HG03558 (cell line): ENCODE data around the gene ALDH1L1.

Experiments
- ATAC-seq: cut with Tn5 transposase; IDR thresholded peaks from one replicate; pipeline ENCODE4 v1.9.1; 2021; ENCODE audit warnings: moderate number of reproducible peaks; ENCODE audit not compliant: unreplicated experiment; ENCODE audit errors: extremely low read depth

ALDH1L1 gene

DNA sequence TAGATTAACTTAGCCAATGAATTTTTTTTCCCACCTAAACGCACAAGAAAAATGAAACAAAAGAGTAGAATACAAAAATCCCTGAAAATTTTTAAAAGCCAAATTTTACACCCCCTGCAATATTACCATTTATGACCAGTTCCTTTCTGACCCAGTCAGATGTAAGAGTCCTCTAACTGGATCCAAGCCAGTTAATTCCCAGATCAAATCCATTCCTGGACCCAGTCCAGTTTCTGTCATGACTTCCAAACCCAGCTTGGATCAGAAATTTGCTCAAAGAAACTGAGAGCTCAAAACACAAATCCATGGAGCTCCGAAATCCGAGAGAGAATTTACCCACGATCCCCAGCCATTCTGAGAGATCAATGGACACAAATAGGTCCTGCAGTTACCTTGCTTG is 17.0 kb upstream of the ALDH1L1 start:
- no peak for ATAC-seq

DNA sequence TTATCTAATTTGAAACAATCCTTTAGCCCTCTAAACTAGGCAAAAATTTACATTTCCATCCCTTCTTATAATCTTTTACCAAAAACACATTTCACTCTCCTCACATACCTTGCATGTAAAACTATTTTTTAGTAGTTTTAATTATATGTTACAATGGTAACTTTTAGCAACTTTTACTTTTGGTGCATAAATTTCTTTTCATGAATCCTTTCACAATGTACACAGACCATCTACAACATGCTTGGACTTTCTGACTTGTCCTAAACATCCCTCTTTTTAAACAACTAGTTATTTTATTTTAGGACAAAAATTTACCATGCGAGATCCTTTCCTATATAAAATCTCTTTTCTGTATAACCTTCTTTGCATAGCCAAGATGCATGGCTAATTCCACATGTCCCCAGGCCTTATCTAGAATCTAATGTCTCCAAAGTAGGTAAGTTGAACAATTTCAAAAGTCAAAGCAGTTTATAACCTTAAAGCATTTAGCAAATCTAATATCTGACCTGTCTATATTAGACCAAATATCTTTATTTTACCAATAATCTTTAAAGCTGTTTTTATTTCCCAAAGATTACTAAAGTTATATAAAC is 14.4 kb upstream of the ALDH1L1 start:
- no peak for ATAC-seq

DNA sequence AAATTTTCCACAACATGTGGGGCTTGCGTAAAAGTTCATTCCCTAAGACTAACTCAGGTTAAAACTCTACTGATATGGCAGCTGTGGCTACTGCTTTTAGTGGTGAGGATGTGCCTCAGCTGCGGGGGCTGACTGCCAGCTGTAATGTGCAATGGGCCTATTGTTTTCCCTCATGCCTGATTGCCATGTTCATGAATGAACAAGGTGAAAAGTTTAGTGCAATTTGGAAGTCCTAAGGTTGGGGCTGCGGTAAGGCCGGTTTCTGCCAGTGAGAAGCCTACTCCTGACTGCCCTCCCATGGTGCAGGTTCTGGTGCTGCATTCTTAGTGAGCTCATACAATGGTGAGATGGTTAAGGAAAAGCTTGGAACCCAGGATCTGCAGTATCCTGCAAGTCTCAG is 10.9 kb upstream of the ALDH1L1 start:
- no peak for ATAC-seq

DNA sequence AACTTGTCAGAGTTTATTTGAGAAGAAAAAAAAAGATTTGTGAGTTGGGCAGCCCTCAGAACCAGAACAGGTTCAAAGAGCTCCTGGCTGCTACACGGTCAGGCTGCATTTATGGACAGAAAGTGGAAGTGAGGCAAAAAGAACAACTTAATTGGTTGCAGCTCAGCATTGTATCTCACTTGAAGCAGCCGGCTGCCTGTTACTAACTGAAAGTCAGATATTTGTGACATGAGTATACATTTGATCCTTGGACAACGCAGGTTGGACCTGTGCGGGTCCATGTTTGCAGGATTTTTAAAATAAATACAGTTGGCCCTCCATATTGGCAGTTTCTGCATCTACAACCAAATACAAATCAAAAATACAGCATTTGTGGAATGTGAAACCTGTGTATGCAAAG is 7.5 kb upstream of the ALDH1L1 start:
- no peak for ATAC-seq

DNA sequence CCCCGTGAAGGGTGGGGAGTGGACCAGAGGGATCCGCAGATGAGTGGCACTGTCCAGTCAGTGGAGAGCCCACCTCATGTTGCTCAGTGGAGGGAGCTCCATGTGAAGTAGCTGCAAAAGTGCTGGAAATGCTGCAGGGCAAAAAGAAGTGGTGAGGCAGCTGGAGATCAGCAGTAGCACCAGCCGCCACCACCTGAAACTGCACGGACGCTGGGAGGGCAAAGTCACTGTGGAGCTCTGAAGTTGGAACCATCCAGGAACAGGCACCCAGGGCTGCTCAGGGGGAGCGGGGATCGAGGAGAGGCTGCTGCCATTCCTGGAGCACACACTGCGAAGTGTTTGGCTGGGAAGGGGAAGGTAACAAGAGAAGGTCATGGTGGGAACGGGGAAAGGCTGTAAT is 6.4 kb upstream of the ALDH1L1 start:
- ATAC-seq: no peak

DNA sequence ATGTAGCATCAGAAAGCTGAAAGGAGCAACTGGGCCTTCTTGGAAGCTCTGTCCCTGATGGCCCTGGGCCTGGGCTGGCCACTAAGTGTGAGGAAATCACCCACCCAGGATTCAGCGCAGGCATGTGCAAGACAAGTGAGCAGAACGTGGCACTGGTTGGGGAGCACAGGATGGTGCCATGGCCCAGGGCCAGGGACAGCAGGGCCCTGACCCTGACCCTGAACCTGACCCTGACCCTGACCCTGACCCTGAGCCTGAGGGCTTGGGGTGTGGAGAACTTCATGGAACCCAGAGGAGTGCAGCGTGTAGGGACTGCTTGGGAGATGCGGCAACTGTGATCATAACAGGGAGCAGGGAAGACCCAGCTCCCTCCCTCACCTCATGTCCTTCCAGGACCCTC is 5.9 kb upstream of the ALDH1L1 start:
- ATAC-seq: no peak

DNA sequence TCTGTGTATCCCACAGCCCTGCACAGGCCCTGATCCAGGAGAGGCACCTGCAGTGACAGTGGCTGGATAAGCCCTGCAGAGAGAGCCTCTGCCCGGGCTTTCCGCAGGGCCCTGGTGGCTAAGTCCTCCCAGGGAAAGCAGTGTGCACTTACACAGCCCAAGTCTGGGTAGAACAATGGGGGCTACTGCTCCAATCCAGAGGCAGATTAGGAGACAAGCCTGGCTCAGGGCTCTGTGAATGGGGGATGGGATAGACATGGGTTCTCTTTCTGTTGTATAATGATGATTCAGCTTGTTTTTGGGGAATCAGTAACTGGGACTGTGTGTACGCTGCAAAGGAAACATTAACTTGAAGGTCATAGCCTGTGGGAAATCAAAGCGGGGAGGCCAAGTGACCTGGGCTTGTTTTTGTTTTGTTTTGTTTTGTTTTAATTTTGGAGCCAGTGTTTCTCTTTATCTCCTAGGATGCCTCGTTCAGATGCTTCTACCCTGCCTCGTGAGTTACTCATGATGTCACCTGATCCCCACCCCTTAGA is 4.1 kb upstream of the ALDH1L1 start:
- no peak for ATAC-seq

DNA sequence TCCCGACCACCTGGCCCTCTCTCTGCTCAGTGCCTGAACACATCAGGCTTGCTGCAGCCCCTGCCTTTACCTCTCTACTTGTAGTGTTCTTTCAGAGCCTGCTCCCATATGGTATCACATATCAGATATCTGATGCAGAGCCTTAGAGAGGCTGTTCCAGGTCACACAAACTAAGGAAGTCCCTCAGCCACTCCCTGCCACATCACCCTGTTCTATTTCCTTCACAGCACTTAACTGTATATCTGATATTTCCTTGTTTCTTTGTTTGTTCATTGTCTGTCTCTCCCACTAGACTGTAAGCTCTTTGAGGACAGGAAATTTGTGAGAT is 976 bp upstream of the ALDH1L1 start:
- no peak for ATAC-seq

DNA sequence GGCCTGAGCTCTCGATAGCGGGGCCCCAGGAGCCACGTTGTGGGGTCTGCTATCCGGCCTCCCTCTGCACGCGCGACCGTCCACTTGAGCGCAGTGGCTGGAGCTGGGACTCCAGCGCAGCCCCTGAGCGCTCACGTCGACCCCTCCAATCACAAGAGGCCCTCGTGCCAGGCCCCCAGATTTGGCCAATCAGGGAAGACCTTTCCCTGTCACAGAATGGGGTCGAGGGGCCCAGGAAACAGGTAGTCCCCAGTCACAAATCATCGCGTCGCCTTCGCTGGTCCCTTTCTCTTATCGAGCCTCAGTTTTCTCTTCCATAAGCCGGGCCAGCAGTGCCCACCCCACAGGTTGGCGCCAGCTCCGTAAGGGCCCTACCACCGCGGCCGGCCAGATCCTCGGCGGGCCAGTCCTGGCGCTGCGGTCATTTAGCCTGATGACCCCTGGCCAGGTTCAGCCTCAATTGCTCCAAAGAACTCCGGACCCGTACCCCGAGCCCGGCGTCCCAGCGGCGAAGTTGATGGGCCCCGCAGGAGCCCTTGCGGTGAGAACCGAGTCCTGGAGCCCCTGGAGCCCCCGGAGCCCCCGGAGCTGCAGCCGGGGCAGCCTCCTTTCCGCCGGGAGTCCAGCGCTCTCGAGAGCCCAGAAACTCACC is 435 bp downstream of the ALDH1L1 start:
- ATAC-seq: no peak

DNA sequence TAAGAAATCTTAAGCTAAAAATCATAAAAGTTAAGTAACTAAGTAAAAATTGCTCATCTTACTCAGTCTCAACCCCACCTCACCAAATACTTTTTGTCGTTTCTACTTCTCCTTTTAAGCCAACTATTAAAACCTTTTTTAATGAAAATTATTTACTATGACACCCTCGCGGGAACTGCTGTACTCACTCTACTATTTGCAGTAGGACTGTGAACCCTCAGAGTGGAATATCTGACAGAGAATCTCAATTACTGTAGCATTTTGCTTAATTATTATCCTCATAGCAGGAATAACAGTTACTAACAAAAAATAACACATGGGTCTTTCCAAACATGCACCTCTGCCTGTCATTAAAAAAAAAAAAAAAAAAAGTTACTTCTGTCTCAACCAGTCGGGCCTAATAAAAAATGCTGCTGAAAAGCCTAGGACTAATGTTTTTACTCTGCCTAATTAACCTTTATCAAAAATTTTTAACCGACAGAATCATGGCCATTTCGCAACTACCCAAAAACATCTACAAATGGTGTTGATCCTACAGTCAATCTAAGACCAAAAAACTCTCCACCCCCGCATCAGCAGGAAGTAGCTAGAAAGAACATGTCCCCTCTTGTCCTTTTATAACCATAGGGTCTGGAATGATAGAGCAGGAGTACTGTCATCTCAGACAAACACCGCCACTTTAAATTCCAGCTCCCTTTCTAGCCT is 10.2 kb downstream of the ALDH1L1 start:
- ATAC-seq: no peak

DNA sequence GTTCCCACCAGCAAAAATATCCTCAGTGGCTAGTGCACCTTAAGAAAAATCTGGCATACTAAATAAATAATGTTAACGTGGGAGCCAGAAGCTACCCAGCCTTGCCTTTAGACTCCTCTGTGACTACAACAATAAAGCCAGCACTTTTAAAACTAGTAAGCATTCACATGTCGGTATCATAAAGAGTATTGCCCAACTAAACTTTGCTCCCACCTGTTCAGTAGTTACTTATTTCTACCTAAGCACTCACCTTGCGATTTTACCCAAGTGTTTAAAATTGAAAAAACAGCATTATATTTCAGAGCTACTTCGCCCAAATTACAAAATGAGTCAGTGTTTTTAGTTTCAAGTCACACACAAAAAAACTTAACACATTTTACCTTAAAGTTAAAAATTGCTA is 12.8 kb downstream of the ALDH1L1 start:
- no peak for ATAC-seq

DNA sequence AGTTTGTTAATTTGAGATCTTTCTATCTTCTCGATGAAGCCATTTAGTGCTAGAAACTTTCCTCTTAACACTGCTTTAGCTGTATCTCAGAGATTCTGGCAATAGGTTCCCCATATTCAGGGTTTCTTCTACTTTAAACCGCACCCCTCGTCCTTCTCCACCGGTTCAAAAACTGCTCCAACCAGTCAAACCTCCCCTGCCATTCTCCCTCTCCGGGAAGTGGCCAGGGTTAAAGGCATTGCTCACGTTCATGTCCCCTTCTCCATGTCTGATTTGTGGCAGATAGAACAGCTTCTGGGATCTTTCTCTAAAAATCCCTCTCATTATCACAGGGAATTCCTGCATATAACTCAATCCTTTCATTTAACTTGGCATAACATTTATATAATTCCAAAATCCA is 14.4 kb downstream of the ALDH1L1 start:
- ATAC-seq: no peak

DNA sequence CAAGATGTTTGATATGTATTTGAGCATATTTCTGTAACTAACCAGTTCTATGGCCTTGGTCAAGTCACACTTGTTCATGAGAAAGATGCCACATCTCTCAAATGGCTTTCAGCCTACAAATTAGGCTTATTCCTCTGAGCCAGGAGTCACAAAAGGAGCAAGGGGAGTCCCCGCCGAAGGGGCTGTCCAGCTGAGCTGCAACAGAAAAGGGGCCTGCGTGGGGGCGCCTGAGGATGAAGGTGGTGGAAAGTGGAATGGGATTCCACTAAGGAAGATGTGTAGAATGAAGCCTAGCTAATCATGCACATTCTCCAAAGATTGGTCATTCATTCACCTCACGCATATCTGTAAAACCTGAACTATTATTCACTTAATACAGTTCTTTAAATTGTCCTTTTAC is 19.1 kb downstream of the ALDH1L1 start:
- ATAC-seq: no peak

DNA sequence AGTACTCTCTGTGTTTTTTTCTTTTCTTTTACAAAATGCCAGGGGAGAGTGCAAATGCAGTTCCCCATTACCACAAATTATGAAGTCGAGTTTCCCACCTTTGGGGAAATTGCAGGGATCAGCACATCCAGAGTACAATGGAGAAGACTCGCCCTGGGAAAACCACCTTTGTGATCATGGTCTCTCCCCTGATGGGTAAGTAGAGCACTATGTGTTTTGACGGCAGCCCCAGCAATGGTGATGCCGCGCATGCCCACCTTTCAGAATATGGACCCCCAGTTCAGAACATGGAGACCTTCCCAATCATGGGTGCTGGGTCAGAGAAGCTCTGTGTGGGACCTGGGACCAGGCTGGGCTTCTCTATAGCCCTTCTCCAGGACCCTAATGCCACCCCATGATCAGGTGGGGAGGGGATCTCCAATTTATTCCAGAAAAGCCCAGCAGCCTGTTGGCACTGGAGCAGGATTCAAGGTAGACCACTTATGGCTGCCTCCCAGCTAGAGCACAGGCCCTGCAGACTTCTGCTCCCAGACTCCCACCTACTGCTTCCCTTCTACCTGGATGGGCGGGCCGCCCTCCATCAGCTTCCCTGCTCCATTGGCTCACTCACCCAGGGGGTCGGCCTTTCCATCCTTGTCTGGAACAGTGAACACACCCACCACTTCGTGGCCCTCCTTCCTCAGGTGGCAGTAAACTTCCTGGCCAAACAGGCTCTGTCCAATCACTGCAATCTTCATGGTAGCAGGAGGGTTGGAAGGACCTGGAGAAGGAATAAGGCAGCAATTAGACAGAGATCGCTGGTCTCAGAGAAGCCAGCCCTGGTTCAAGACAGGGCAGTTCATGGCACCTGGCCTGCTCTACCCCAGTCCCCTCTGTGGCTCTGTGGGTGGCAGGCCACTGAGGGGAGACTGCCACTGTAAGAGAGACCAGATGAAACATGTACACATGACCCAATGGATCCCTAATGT is 19.9 kb downstream of the ALDH1L1 start:
- no peak for ATAC-seq

DNA sequence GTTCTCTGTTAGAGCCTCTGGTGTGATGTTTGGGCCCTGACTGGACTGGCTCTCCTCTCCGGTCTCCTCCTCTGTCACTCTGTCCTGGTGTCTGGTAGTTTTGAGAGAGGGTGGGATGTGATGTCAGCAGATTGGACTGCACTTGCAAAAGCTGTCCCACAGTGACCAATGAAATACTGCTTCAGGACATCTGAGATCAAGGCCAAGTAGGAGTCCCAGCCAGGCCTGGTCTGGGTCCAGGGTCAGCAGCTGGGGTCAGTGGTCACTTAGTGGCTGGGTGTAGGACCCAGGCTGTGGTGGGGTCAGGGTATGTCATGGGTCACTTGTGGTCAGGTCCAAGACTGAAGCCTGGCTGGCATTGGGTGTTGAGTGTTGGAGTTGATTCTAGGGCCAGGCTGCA is 20.9 kb downstream of the ALDH1L1 start:
- no peak for ATAC-seq

DNA sequence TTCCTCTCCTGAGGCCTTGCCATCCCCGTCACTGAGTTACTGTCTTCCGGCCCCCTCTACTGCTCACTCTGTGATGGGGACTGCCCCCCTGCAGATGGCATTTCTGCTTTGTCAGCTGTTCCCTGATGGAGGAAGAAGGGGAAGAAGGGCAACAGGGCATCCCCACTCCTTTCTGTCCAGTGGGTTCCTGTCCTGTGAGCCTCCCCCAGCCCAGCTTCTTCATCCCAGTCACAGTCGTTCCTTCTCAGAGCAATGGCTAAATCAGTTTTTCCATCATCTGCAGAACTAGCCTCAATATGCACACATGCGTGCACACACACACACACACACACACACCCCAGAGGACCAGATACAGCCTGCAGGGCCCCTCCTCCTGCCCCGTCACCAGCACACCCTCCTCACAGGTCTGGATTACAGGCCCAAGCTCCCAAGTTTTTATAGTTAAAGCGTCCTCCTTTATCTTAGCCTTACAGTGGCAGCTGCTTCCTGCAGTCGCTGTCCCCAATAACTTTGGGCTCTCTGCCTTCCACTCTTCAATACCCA is 21.4 kb downstream of the ALDH1L1 start:
- ATAC-seq: no peak

DNA sequence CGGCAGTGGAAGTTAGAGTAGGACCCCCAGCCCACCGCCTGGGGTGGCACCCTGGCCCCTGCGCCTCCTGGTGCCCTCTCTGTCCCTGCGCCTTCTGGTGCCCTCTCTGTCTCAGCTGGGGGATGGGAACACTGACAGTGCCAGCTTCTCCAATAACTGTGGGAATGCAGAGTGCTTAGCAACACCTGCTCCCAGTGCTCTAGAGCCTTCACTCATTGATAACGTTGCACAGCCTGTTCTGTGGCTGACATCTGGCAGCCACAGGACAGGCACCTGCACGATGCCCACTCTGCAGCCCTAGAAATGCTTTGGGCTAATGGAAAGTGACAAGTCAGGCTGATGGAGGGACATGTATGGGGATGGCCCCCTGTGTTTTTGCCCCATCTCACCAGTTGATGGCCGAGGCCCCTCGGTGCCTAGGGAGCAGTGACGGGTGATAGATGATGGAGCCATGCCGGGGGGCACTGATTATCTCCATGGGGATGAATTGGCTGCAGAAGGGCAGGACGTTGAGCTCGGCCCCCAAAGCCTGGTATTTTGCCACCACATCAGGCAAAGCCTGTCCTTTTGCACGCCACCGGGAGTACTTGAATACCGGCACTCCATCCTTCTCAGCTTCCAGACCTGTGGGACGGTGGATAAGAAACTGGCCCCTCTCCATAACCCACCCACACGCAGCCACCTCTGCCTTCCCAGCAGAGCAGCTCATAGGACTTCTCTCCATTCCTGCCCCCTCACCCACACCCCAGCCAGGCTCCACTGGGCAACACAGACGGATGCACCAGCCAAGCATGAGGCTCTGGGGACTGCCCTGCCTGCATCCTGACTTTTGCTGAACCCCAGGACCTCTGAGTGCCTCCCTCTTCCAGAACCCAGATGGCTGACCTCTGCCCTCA is 22.1 kb downstream of the ALDH1L1 start:
- no peak for ATAC-seq

DNA sequence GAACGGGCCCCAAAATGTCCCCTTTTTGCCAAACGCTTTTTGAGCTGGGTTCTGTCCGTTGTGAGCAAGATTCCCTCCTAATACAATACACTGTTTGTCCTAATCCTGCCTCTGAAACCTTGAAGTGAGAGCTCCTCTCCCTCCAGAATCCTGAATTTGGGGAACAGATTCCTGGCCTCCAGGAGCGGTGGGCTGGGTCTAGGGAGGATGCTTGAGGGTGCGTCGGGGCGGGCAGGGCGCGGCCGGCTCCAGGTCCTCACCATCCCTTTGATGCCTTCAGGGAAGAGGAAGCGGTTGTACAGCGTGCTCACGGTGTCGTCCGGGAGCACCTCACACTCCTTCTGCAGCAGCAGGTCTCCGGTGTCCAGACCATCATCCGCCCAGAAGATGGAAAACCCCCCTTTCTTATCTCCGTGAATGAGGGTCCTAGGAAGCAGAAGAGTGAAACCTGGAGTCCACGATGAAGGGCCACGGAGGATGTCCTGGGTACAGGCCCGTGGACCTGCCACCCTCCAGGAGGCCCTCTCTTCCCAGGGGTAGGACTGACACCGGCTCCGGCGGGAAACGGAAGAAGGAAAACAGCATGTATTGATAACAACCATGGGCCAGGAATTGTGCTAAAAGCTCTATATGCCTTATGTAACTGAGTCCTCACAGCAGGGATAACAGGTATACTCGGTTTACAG is 23.2 kb downstream of the ALDH1L1 start:
- ATAC-seq: no peak

DNA sequence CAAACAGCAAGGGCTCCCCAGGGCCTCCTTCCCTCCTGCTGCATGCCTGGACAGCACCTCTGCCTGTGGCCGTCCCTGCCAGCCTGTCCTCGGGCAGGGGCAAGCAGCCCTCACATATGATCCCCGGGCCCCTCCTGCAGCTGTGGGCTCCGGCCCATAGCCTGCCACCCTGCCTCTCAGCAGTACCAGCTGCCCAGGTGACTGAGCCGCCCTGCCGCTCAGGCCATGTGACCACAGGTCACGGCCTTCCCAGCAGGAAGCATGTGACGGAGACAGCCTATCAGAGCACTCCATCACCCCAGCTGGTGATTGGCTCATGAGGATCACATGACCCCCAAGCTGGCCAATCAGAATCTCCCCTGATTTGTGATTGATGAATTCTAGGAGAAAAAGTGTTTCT is 23.9 kb downstream of the ALDH1L1 start:
- no peak for ATAC-seq
